HCT116 (cell line): Measurements from ENCODE around the gene OR2AT4. TPM values are rescaled to one million over a fixed set of nuclear protein-coding genes. Genes with fewer than 3 reads are reported as not detected.

Source experiments
- ATAC-seq: fragments of 200-7000 bp; cut with Tn5 transposase; 2 replicates; pipeline ENCODE4 v1.9.1; 2020; ENCODE audit warnings: mild to moderate bottlenecking, moderate library complexity
- BruUV-seq: library from RNA; stranded (reverse); fragments of 400-500 nt; replicated peaks from 2 replicates; lab custom pipeline; 2021; lab: Mats Ljungman, UMichigan
- CTCF ChIA-PET: fragments of 300-600 bp; sonication (Branson Sonifier 250); formaldehyde crosslinking; loops from one replicate; lab custom pipeline; 2021; ENCODE audit warnings: antibody characterized with exemption; lab: Charles Lee
- POLR2A ChIA-PET: fragments of 300-600, 350-600 bp; sonication (Branson Sonifier 250); formaldehyde crosslinking; loops from one replicate; lab custom pipeline; 2021; ENCODE audit warnings: antibody characterized with exemption; lab: Charles Lee
- RAD21 ChIA-PET, 2 experiments: fragments of 300-600 bp; sonication (Branson Sonifier 250); formaldehyde crosslinking; loops; one replicate each; lab custom pipeline; 2023; ENCODE audit warnings: low total read pairs in 2 of 2; ENCODE audit not compliant: uncharacterized antibody in 2 of 2, unreplicated experiment in 2 of 2, low non-redundant PET in 1 of 2; lab: Charles Lee
- DNase-seq: peaks from one replicate; pipeline ENCODE4 v3.0.0-alpha.2; 2010; ENCODE audit warnings: low read depth, low spot score
- H2AFZ ChIP-seq: fragments of 200-600 bp; shearing (Covaris generic), sonication (generic); 2 replicates; pipeline ENCODE4 v1.6.1; 2017; ENCODE audit warnings: low read depth, mixed run types, mixed read lengths, antibody characterized with exemption, low read length; ENCODE audit not compliant: poor library complexity, severe bottlenecking
- H3K27ac ChIP-seq: 2 replicates; pipeline ENCODE4 v1.5.1; 2012; ENCODE audit warnings: low read depth, low read length
- H3K27me3 ChIP-seq: fragments of 200-600 bp; sonication (generic); 2 replicates; pipeline ENCODE4 v1.6.1; 2016; ENCODE audit warnings: mixed run types, low read length, mixed read lengths; ENCODE audit not compliant: insufficient read depth
- H3K36me3 ChIP-seq, 2 experiments: fragments of 200-500 bp in 1 of 2; fragments of 200-600 bp in 1 of 2; sonication (Bioruptor generic) in 1 of 2; sonication (generic) in 1 of 2; 2 replicates each; pipeline versions ENCODE4 v1.5.1 to v1.6.1; 2014 to 2016; ENCODE audit warnings: low read length in 2 of 2, inconsistent platforms in 1 of 2, mixed read lengths in 1 of 2, mixed run types in 1 of 2; ENCODE audit not compliant: insufficient read depth in 2 of 2, control insufficient read depth in 1 of 2
- H3K4me1 ChIP-seq, 2 experiments: fragments of 200-600 bp in 1 of 2; sonication (generic) in 1 of 2; 2 replicates each; pipeline versions ENCODE4 v1.5.1 to v1.6.1; 2012 to 2017; ENCODE audit warnings: low read length in 2 of 2, inconsistent platforms in 1 of 2, mild to moderate bottlenecking in 1 of 2, mixed read lengths in 1 of 2, mixed run types in 1 of 2, moderate library complexity in 1 of 2; ENCODE audit not compliant: insufficient read depth in 2 of 2, control insufficient read depth in 1 of 2
- H3K4me2 ChIP-seq: fragments of 200-600 bp; sonication (generic); 2 replicates; pipeline ENCODE4 v1.6.1; 2017; ENCODE audit warnings: mixed run types, low read length, mixed read lengths
- H3K4me3 ChIP-seq, 2 experiments: fragments of 200-600 bp in 1 of 2; sonication (generic) in 1 of 2; replicated peaks in 1 of 2; 2 replicates each; pipeline ENCODE4 v1.5.1; 2011 to 2016; ENCODE audit warnings: low read length in 2 of 2, control low read depth in 1 of 2, low read depth in 1 of 2, mild to moderate bottlenecking in 1 of 2, mixed read lengths in 1 of 2, mixed run types in 1 of 2
- H3K79me2 ChIP-seq: fragments of 200-600 bp; sonication (generic); 2 replicates; pipeline ENCODE4 v1.6.1; 2017; ENCODE audit warnings: mild to moderate bottlenecking, mixed run types, low read length, moderate library complexity, mixed read lengths; ENCODE audit not compliant: insufficient read depth
- H3K9ac ChIP-seq: fragments of 200-600 bp; sonication (generic); 2 replicates; pipeline ENCODE4 v1.6.1; 2016; ENCODE audit warnings: low read length, mixed read lengths
- H3K9me2 ChIP-seq: fragments of 200-600 bp; sonication (generic), shearing (Covaris generic); 2 replicates; pipeline ENCODE4 v1.6.1; 2017; ENCODE audit warnings: mixed run types, mild to moderate bottlenecking, moderate library complexity; ENCODE audit not compliant: insufficient read depth
- H3K9me3 ChIP-seq, 2 experiments: fragments of 200-500 bp in 1 of 2; fragments of 200-600 bp in 1 of 2; sonication (Bioruptor generic) in 1 of 2; sonication (generic) in 1 of 2; 2 replicates each; pipeline ENCODE4 v1.6.1; 2014 to 2017; ENCODE audit warnings: low read length in 2 of 2, mixed read lengths in 2 of 2, inconsistent platforms in 1 of 2, low read depth in 1 of 2, mild to moderate bottlenecking in 1 of 2, mixed run types in 1 of 2, moderate library complexity in 1 of 2; ENCODE audit not compliant: control insufficient read depth in 1 of 2, insufficient read depth in 1 of 2
- H4K20me1 ChIP-seq: fragments of 200-600 bp; sonication (generic), shearing (Covaris generic); 2 replicates; pipeline ENCODE4 v1.6.1; 2017; ENCODE audit warnings: mixed run types, mild to moderate bottlenecking, moderate library complexity; ENCODE audit not compliant: insufficient read depth
- CEBPB ChIP-seq: IDR thresholded peaks from 2 replicates; pipeline ENCODE4 v1.6.1; 2012; ENCODE audit warnings: low read depth
- EGR1 ChIP-seq: IDR thresholded peaks from 2 replicates; pipeline ENCODE4 v1.6.1; 2012; ENCODE audit warnings: low read depth
- ELF1 ChIP-seq: IDR thresholded peaks from 2 replicates; pipeline ENCODE4 v1.6.1; 2012; ENCODE audit warnings: low read depth, borderline replicate concordance
- EZH2 ChIP-seq: fragments of 200-600 bp; sonication (generic); IDR thresholded peaks from 2 replicates; pipeline ENCODE4 v1.6.1; 2017; ENCODE audit warnings: antibody characterized with exemption, mixed run types
- EZH2phosphoT487 ChIP-seq: fragments of 200-600 bp; IDR thresholded peaks from 2 replicates; pipeline ENCODE4 v1.6.1; 2018; ENCODE audit warnings: antibody characterized with exemption, borderline replicate concordance
- FOSL1 ChIP-seq: IDR thresholded peaks from 2 replicates; pipeline ENCODE4 v1.6.1; 2012; ENCODE audit warnings: low read depth
- JUND ChIP-seq: IDR thresholded peaks from 2 replicates; pipeline ENCODE4 v1.6.1; 2012
- POLR2A ChIP-seq: IDR thresholded peaks from 2 replicates; pipeline ENCODE4 v1.7.0; 2011; ENCODE audit warnings: borderline replicate concordance; ENCODE audit not compliant: insufficient read depth, insufficient read length; ENCODE audit errors: extremely low read depth
- POLR2AphosphoS5 ChIP-seq: IDR thresholded peaks from 2 replicates; pipeline ENCODE4 v1.6.1; 2011; ENCODE audit warnings: mild to moderate bottlenecking, low read depth, low read length, moderate library complexity
- RAD21 ChIP-seq: IDR thresholded peaks from 2 replicates; pipeline ENCODE4 v1.6.1; 2012; ENCODE audit warnings: low read depth, mild to moderate bottlenecking
- SP1 ChIP-seq: IDR thresholded peaks from 2 replicates; pipeline ENCODE4 v1.6.1; 2012; ENCODE audit warnings: low read depth
- SRF ChIP-seq: IDR thresholded peaks from 2 replicates; pipeline ENCODE4 v1.6.1; 2012; ENCODE audit warnings: low read depth
- TCF7L2 ChIP-seq: IDR thresholded peaks from 2 replicates; pipeline ENCODE4 v1.7.0; 2011; ENCODE audit warnings: borderline replicate concordance, inconsistent platforms; ENCODE audit not compliant: insufficient read depth, insufficient read length; ENCODE audit errors: extremely low read depth
- YY1 ChIP-seq: IDR thresholded peaks from 2 replicates; pipeline ENCODE4 v1.6.1; 2011; ENCODE audit warnings: low read length, low read depth, moderate library complexity, mild to moderate bottlenecking; ENCODE audit not compliant: insufficient replicate concordance; ENCODE audit errors: extremely low read depth
- ZFX ChIP-seq: fragments of 450-650 bp; IDR thresholded peaks from 2 replicates; pipeline ENCODE4 v1.6.1; 2017
- ZNF274 ChIP-seq: fragments of 200-500 bp; sonication (Bioruptor generic); IDR thresholded peaks from 2 replicates; pipeline ENCODE4 v1.6.1; 2014; ENCODE audit warnings: mild to moderate bottlenecking, low read depth, low read length, inconsistent platforms
- intact Hi-C: fragments of 100-400 bp; cut with micrococcal nuclease; formaldehyde crosslinking; loops from 2 replicates; pipeline ENCODE4 v1.10.0; 2022
- total RNA-seq: library from RNA; stranded (reverse); gene quantifications from one replicate; pipeline ENCODE4 v1.2.1, GENCODE V29; 2021; ENCODE audit not compliant: unreplicated experiment
- TF ChIP-seq, protein P1 (sequence below): IDR thresholded peaks from 2 replicates; pipeline ENCODE4 v1.6.1; 2011; ENCODE audit warnings: mild to moderate bottlenecking, low read length, moderate library complexity; ENCODE audit not compliant: insufficient replicate concordance; ENCODE audit errors: extremely low read depth
- TF ChIP-seq, protein P2 (sequence below): IDR thresholded peaks from 2 replicates; pipeline ENCODE4 v1.6.1; 2012
- TF ChIP-seq, protein P3 (sequence below), 3 experiments: fragments of 200-600 bp in 1 of 3; sonication (generic) in 1 of 3; IDR thresholded peaks in 2 of 3; conservative IDR thresholded peaks in 1 of 3; 2 replicates each; pipeline ENCODE4 v1.5.1; 2012 to 2017; ENCODE audit warnings: low read depth in 2 of 3, low read length in 2 of 3, antibody characterized with exemption in 1 of 3, borderline replicate concordance in 1 of 3, control low read depth in 1 of 3, mild to moderate bottlenecking in 1 of 3, mixed read lengths in 1 of 3, mixed run types in 1 of 3, moderate library complexity in 1 of 3; ENCODE audit not compliant: insufficient read depth in 1 of 3

Gene OR2AT4
- total RNA-seq, 1 experiment from 2014 or later, result not detected

DNA sequence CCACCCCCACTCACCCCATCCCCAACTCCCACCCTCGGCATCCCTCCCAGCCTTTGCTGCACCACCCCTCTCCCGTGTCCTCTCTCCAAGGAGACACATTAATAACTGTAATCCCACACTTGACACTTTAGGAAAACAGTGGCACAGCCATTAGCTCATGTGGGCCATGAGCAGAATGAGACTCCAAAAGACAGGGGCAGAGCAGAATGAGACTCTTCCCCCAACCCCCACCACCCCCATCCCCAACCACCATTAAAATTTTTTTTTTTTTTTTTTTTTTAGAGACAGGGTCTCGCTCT, 48.0 kb upstream of the OR2AT4 start:
- H3K9me3 ChIP-seq, result no peaks in the 10 kb centered on the region
- ATAC-seq (no peak), DNase-seq (no peak)
- POLR2A ChIA-PET, result interaction anchor here (0.5 to 1.0 kb wide), 3 partner anchors 60 to 157 kb away, joined by 3 to 5 read pairs (median 4); no protein-coding TSS in a partner anchor
- H3K4me2 ChIP-seq, result no peak overlapping the region
- no TSS peak for BruUV-seq
- no peak overlapping the region for H3K9ac ChIP-seq
- intact Hi-C loops, result loop anchor here (1.0 kb wide), 3 partner anchors 61 to 121 kb away; no protein-coding TSS in a partner anchor
- H4K20me1 ChIP-seq, result no peaks in the 10 kb centered on the region
- H2AFZ ChIP-seq, result no peak overlapping the region
- H3K27me3 ChIP-seq, result no peaks in the 10 kb centered on the region
- H3K36me3 ChIP-seq, result no peaks in the 10 kb centered on the region
- H3K4me3 ChIP-seq, result no peak overlapping the region
- CTCF ChIA-PET, result interaction anchor here (0.6 to 9.1 kb wide), 15 partner anchors 10 to 387 kb away, joined by 3 to 255 read pairs (median 4); partner anchors contain the start of gene TPBGL
- RAD21 ChIA-PET, result interaction anchor here (0.6 to 3.1 kb wide), 6 partner anchors 59 to 104 kb away, joined by 3 to 24 read pairs (median 6); no protein-coding TSS in a partner anchor
- TF ChIP-seq ELF1, result no peak
- TF ChIP-seq EZH2, result no peak
- no peak for TF ChIP-seq TCF7L2
- no peak for TF ChIP-seq ZNF274
- TF ChIP-seq, protein P1, sequence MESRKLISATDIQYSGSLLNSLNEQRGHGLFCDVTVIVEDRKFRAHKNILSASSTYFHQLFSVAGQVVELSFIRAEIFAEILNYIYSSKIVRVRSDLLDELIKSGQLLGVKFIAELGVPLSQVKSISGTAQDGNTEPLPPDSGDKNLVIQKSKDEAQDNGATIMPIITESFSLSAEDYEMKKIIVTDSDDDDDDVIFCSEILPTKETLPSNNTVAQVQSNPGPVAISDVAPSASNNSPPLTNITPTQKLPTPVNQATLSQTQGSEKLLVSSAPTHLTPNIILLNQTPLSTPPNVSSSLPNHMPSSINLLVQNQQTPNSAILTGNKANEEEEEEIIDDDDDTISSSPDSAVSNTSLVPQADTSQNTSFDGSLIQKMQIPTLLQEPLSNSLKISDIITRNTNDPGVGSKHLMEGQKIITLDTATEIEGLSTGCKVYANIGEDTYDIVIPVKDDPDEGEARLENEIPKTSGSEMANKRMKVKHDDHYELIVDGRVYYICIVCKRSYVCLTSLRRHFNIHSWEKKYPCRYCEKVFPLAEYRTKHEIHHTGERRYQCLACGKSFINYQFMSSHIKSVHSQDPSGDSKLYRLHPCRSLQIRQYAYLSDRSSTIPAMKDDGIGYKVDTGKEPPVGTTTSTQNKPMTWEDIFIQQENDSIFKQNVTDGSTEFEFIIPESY, result no peak
- no peak for TF ChIP-seq EGR1
- TF ChIP-seq, protein P2, sequence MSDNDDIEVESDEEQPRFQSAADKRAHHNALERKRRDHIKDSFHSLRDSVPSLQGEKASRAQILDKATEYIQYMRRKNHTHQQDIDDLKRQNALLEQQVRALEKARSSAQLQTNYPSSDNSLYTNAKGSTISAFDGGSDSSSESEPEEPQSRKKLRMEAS, result no peak
- no peak for TF ChIP-seq RAD21
- TF ChIP-seq ZFX, result no peak
- TF ChIP-seq, protein P3, sequence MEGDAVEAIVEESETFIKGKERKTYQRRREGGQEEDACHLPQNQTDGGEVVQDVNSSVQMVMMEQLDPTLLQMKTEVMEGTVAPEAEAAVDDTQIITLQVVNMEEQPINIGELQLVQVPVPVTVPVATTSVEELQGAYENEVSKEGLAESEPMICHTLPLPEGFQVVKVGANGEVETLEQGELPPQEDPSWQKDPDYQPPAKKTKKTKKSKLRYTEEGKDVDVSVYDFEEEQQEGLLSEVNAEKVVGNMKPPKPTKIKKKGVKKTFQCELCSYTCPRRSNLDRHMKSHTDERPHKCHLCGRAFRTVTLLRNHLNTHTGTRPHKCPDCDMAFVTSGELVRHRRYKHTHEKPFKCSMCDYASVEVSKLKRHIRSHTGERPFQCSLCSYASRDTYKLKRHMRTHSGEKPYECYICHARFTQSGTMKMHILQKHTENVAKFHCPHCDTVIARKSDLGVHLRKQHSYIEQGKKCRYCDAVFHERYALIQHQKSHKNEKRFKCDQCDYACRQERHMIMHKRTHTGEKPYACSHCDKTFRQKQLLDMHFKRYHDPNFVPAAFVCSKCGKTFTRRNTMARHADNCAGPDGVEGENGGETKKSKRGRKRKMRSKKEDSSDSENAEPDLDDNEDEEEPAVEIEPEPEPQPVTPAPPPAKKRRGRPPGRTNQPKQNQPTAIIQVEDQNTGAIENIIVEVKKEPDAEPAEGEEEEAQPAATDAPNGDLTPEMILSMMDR (IDR thresholded peaks at IDR 0.05 in 2 of 3, conservative IDR thresholded peaks at IDR 0.05 in 1 of 3; ENCODE audit: borderline replicate concordance in 1 of 3, insufficient read depth in 1 of 3, low read depth in 2 of 3, low read length in 2 of 3), result no peak
- no peak for TF ChIP-seq EZH2phosphoT487
- no peak for TF ChIP-seq POLR2AphosphoS5
- no peak for TF ChIP-seq JUND
- TF ChIP-seq CEBPB, result no peak
- no peak for TF ChIP-seq SRF
- no peak for TF ChIP-seq SP1
- no peak for TF ChIP-seq FOSL1
- TF ChIP-seq YY1, result no peak
- no peak for TF ChIP-seq POLR2A
- no peaks in the 10 kb centered on the region for H3K79me2 ChIP-seq
- no peak overlapping the region for H3K27ac ChIP-seq
- no peaks in the 10 kb centered on the region for H3K9me2 ChIP-seq
- H3K4me1 ChIP-seq, result peaks cover 10 to 28% of the 10 kb centered on the region in 2 experiments
